Right cardiac atrium (tissue), 5 donors: ENCODE data around the gene PRKAR2A. TPM values are rescaled to one million over a fixed set of nuclear protein-coding genes. Genes with fewer than 3 reads are reported as not detected.

ENCODE experiments used
- ATAC-seq, 2 donors: fragments of 200-7000 bp; cut with Tn5 transposase; one replicate each; pipeline versions ENCODE4 v1.8.0 to v1.9.1; 2020; ENCODE audit warnings: moderate library complexity in 2 of 2, mild to moderate bottlenecking in 1 of 2
- DNase-seq, 3 donors: peaks; one replicate each; pipeline ENCODE4 v3.0.0-alpha.2; 2020
- H3K27ac ChIP-seq: one replicate; pipeline ENCODE4 v1.5.1; 2013; ENCODE audit warnings: mild to moderate bottlenecking, low read length, control low read depth, moderate library complexity
- H3K27me3 ChIP-seq: one replicate; pipeline ENCODE4 v1.6.1; 2013; ENCODE audit not compliant: control insufficient read depth, insufficient read depth
- H3K4me1 ChIP-seq: one replicate; pipeline ENCODE4 v1.6.1; 2013; ENCODE audit warnings: low read length; ENCODE audit not compliant: control insufficient read depth, insufficient read depth
- H3K4me3 ChIP-seq: one replicate; pipeline ENCODE4 v1.5.1; 2013; ENCODE audit warnings: low read length, control low read depth
- H3K9me3 ChIP-seq: one replicate; pipeline ENCODE4 v1.6.1; 2013; ENCODE audit warnings: low read length; ENCODE audit not compliant: control insufficient read depth
- WGBS: extraction: QIAGEN DNeasy Blood & Tissue Kit; methylation state at CpG from one replicate; pipeline ENCODE4 v1.1.7; 2013; 5-methylcytosine and 5-hydroxymethylcytosine counted together
- intact Hi-C, 4 donors: fragments of 100-400 bp; cut with DNase I; formaldehyde crosslinking; loops; one replicate each; pipeline versions ENCODE4 v1.11.0 to v1.14.0; 2022 to 2023
- polyA plus RNA-seq: library from polyadenylated mRNA; stranded (reverse); fragments of 200-250 nt; gene quantifications from one replicate; pipeline ENCODE4 v1.2.3, GENCODE V29; 2013
- total RNA-seq, 4 donors: library from RNA; stranded (reverse); fragmentation: NEBNext Ultra II Directional; extraction: Animal tissue kit (Norgen Biotek cat#: 25700); gene quantifications; one replicate each; pipeline ENCODE4 v1.2.1, GENCODE V29; 2021
- donor health status: healthy with polysubstance abuse.
- donor health status: DM: no; HTN: yes; CAD: no.
- donor health status: DM: no; HTN: no; CAD: no.
- donor health status: DM: no; HTN: yes; CAD: no; lungs with severe emphysema.
- donor health status: DM: yes; HTN: yes; CAD: no.

Gene PRKAR2A
- total and polyA plus RNA-seq, 5 donors = 12.1 to 50.5 (median 43.2) TPM

DNA sequence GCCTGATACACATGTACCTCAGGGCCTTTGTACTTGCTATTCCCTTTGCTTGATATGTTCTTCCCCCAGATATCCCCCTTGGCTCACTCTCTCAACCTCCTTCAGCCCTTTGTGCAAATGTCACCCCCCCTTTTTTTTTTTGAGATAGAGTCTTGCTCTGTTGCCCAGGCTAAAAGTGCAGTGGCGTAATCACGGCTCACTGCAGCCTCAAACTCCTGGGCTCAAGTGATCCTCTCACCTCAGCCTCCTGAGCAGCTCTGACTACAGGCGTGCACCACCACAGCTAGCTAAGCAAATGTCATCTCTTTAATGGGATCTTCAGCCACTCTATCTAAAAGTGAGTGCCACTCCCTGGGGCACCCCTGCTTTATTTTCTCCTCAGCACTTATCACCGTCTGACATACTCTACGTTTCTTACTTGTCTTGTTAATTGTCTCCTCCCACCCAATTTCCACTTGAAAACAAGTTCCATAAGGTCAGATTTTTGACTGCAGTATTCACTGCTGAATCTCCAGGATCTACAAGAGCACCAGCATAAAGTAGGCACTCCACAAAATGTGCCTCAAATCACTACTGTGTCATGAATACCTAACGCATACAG is 145.3 kb downstream of the PRKAR2A start:
- DNase-seq = no peak
- ATAC-seq = no peak
- 75% methylated on average over 6 of the region's 6 CpGs for WGBS
- no peaks in the 10 kb centered on the region for H3K9me3 ChIP-seq
- intact Hi-C loops = no loop called here
- peak overlapping the region; percentile 62 for H3K27ac ChIP-seq
- H3K4me3 ChIP-seq = no peak overlapping the region
- no peaks in the 10 kb centered on the region for H3K27me3 ChIP-seq
- H3K4me1 ChIP-seq = peaks cover 2% of the 10 kb centered on the region

GRCh38 chr3:48700731-48701405 is 146.8 kb downstream of the PRKAR2A start:
- H3K27me3 ChIP-seq = no peaks in the 10 kb centered on the region
- intact Hi-C loops = no loop called here
- H3K4me3 ChIP-seq = no peak overlapping the region
- ATAC-seq = no peak
- no peak overlapping the region for H3K27ac ChIP-seq
- H3K9me3 ChIP-seq = no peaks in the 10 kb centered on the region
- WGBS = 92% methylated on average over 11 of the region's 11 CpGs
- H3K4me1 ChIP-seq = peaks cover 3% of the 10 kb centered on the region
- no peak for DNase-seq

- Histone ChIP-seq H3K4me1 (peaks cover 3% of the 10 kb centered on the region), H3K4me3 (no peak overlapping the region), H3K27me3 (no peaks in the 10 kb centered on the region), H3K9me3 (no peaks in the 10 kb centered on the region), H3K27ac (no peak overlapping the region)
- ATAC-seq (no peak), DNase-seq (no peak)
- intact Hi-C loops = no loop called here
- WGBS = 93% methylated on average over 8 of the region's 8 CpGs
Measured at GRCh38 chr3:48698891-48699290, 148.8 kb downstream of the PRKAR2A start.

GRCh38 chr3:48697952-48698351 is 149.7 kb downstream of the PRKAR2A start:
- WGBS = 87% methylated on average over 3 of the region's 3 CpGs
- Histone ChIP-seq H3K27ac (no peak overlapping the region), H3K9me3 (no peaks in the 10 kb centered on the region), H3K27me3 (no peaks in the 10 kb centered on the region), H3K4me1 (peaks cover 3% of the 10 kb centered on the region), H3K4me3 (no peak overlapping the region)
- DNase-seq (no peak), ATAC-seq (no peak)
- intact Hi-C loops = no loop called here

GRCh38 chr3:48696601-48697000 is 151.1 kb downstream of the PRKAR2A start:
- intact Hi-C loops = no loop called here
- Histone ChIP-seq H3K9me3 (no peaks in the 10 kb centered on the region), H3K4me3 (no peak overlapping the region), H3K27ac (no peak overlapping the region), H3K27me3 (no peaks in the 10 kb centered on the region), H3K4me1 (peaks cover 1% of the 10 kb centered on the region)
- no peak for ATAC-seq
- no peak for DNase-seq

Other genes with a start within 250 kb of the PRKAR2A start
- 100 to 1,000 TPM; 622 to 677 (median 648) TPM for gene UQCRC1, start 238.2 kb downstream of the PRKAR2A start, total RNA-seq
- 865 TPM for gene UQCRC1, start 238.2 kb downstream of the PRKAR2A start, polyA plus RNA-seq
- not detected for gene TMEM89, start 226.1 kb downstream of the PRKAR2A start, total RNA-seq
- not detected for gene TMEM89, start 226.1 kb downstream of the PRKAR2A start, polyA plus RNA-seq
- 10 to 100 TPM in 3 of 4 donors, 1 to 10 TPM in 1; 8.6 to 15.4 (median 14.5) TPM for gene SLC26A6, start 212.4 kb downstream of the PRKAR2A start, total RNA-seq
- 12.0 TPM for gene SLC26A6, start 212.4 kb downstream of the PRKAR2A start, polyA plus RNA-seq
- gene CELSR3, start 185.0 kb downstream of the PRKAR2A start, total RNA-seq = under 1 TPM; 0.20 to 0.33 (median 0.27) TPM
- gene CELSR3, start 185.0 kb downstream of the PRKAR2A start, polyA plus RNA-seq = 0.27 TPM
- gene NCKIPSD, start 162.0 kb downstream of the PRKAR2A start, total RNA-seq = 10 to 100 TPM; 31.1 to 49.8 (median 42.1) TPM
- 32.5 TPM for gene NCKIPSD, start 162.0 kb downstream of the PRKAR2A start, polyA plus RNA-seq
- 10 to 100 TPM; 21.2 to 43.2 (median 33.8) TPM for gene IP6K2, start 130.7 kb downstream of the PRKAR2A start, total RNA-seq
- 57.8 TPM for gene IP6K2, start 130.7 kb downstream of the PRKAR2A start, polyA plus RNA-seq
- 10 to 100 TPM; 43.6 to 48.2 (median 45.1) TPM for gene SLC25A20, start 51.0 kb upstream of the PRKAR2A start, total RNA-seq
- gene SLC25A20, start 51.0 kb upstream of the PRKAR2A start, polyA plus RNA-seq = 57.7 TPM
- 100 to 1,000 TPM in 2 of 4 donors, 10 to 100 TPM in 2; 95.5 to 122 (median 103) TPM for gene ARIH2, start 71.0 kb upstream of the PRKAR2A start, total RNA-seq
- gene ARIH2, start 71.0 kb upstream of the PRKAR2A start, polyA plus RNA-seq = 62.2 TPM
- gene P4HTM, start 142.4 kb upstream of the PRKAR2A start, total RNA-seq = 10 to 100 TPM; 39.1 to 42.8 (median 39.5) TPM
- 24.9 TPM for gene P4HTM, start 142.4 kb upstream of the PRKAR2A start, polyA plus RNA-seq
- 100 to 1,000 TPM in 1 of 4 donors, 10 to 100 TPM in 3; 77.3 to 109 (median 90.1) TPM for gene WDR6, start 159.5 kb upstream of the PRKAR2A start, total RNA-seq
- 65.3 TPM for gene WDR6, start 159.5 kb upstream of the PRKAR2A start, polyA plus RNA-seq
- 10 to 100 TPM in 2 of 4 donors, 1 to 10 TPM in 2; 7.5 to 10.4 (median 10.0) TPM for gene DALRD3, start 170.7 kb upstream of the PRKAR2A start, total RNA-seq
- 8.3 TPM for gene DALRD3, start 170.7 kb upstream of the PRKAR2A start, polyA plus RNA-seq
- gene NDUFAF3, start 174.2 kb upstream of the PRKAR2A start, total RNA-seq = 100 to 1,000 TPM; 164 to 188 (median 173) TPM
- 220 TPM for gene NDUFAF3, start 174.2 kb upstream of the PRKAR2A start, polyA plus RNA-seq
- 10 to 100 TPM; 50.5 to 62.6 (median 60.5) TPM for gene IMPDH2, start 181.5 kb upstream of the PRKAR2A start, total RNA-seq
- gene IMPDH2, start 181.5 kb upstream of the PRKAR2A start, polyA plus RNA-seq = 34.7 TPM
- 10 to 100 TPM; 59.2 to 74.7 (median 65.9) TPM for gene QRICH1, start 246.2 kb upstream of the PRKAR2A start, total RNA-seq
- gene QRICH1, start 246.2 kb upstream of the PRKAR2A start, polyA plus RNA-seq = 23.3 TPM